GM12872 (cell line): ENCODE measurements around the gene ACACA.

Experiments
- CTCF ChIP-seq: IDR thresholded peaks from 3 replicates; pipeline ENCODE4 v1.5.1; 2011; ENCODE audit warnings: low read depth, mild to moderate bottlenecking, low read length, moderate library complexity; ENCODE audit not compliant: insufficient read depth

Gene ACACA

GRCh38 chr17:37322826-37323561, 83.6 kb downstream of the ACACA start:
- no peak for TF ChIP-seq CTCF

GRCh38 chr17:37322106-37322505, 84.5 kb downstream of the ACACA start:
- no peak for TF ChIP-seq CTCF

GRCh38 chr17:37318931-37319594, 87.6 kb downstream of the ACACA start:
- TF ChIP-seq CTCF = no peak

GRCh38 chr17:37317867-37318266, 88.8 kb downstream of the ACACA start:
- no peak for TF ChIP-seq CTCF

GRCh38 chr17:37315601-37316000, 91.0 kb downstream of the ACACA start:
- TF ChIP-seq CTCF = no peak

- TF ChIP-seq CTCF = no peak
Measured at GRCh38 chr17:37312137-37312923, 94.3 kb downstream of the ACACA start.

GRCh38 chr17:37310940-37311339, 95.7 kb downstream of the ACACA start:
- no peak for TF ChIP-seq CTCF
